GM18951 (cell line): ENCODE measurements around the gene COMMD2.
A peak's percentile ranks its signal among the peaks of the same experiment; 100 is the strongest.

ENCODE experiments used
- POLR2A ChIP-seq: IDR thresholded peaks from 4 replicates; pipeline ENCODE4 v1.6.1; 2011; ENCODE audit warnings: mild to moderate bottlenecking; ENCODE audit not compliant: insufficient read length, insufficient read depth; ENCODE audit errors: extremely low read depth
- in situ Hi-C: fragments of 300-500 bp; cut with MboI; formaldehyde crosslinking; loops from one replicate; pipeline ENCODE4 v1.12.0; 2022; ENCODE audit warnings: low sequenced_read_pairs, mixed read lengths, inconsistent platforms; ENCODE audit not compliant: unreplicated experiment

The COMMD2 gene

DNA sequence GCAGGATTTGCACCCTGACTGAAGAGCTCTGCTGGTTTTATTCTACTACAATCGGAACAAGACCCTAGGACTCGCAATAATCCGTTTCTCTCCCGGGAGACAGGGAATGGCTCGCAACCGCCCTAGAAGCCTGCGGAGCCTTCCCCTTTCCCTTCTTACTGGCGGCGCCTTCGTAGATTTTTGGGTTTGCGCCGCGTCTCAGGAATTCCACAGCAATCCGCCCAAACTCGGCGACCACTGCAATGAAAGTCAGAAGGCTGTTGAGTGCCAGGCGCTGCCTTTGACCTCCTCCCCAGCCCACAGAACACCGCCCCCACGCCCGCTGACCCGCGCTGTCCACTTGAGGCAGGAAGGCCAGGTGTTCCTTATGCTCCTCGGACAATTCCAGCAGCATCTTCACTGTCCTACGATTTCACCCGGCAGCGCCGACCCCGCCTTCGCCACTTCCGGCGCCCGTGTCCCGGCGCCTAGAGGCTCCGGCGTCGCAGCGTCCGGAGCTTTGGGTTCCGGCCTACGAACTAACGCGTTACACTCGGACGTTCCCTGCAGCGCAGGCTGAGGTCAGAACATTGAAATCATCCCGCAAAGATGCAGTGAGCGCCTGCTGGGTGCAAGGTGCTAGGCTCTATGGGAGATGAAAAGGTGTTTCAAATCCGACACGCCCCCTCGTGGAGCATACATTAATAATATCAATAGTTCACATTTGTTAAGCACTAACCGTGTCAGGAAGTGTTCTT, at the start of gene COMMD2:
COMMD2 (minus strand) TSS at position 439 of the 737 bp plus-strand sequence; CDS start at position 394, 45 bp downstream.
- peak; percentile 92 for TF ChIP-seq POLR2A
- in situ Hi-C loops = no loop called here

DNA sequence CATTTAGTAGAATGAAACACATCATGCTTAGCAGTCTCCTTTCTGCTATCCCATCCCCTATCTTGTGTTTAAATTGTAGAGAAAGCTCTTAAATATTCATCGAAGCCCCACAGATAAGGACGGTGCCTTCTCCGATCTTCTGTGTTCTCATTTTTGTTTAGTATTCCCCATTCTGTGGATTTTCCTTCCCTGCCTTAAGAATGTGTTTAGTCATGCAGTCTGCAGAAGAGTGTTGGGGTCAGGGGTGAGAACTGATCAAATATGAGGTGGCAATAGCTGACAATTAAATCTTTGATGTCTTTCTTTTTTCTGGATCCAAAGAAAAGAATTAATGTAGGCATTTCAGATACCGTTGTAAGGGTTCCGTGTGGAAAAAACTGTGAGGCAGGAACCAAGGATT, 49.4 kb upstream of the COMMD2 start:
- no peak for TF ChIP-seq POLR2A
- in situ Hi-C loops = no loop called here

DNA sequence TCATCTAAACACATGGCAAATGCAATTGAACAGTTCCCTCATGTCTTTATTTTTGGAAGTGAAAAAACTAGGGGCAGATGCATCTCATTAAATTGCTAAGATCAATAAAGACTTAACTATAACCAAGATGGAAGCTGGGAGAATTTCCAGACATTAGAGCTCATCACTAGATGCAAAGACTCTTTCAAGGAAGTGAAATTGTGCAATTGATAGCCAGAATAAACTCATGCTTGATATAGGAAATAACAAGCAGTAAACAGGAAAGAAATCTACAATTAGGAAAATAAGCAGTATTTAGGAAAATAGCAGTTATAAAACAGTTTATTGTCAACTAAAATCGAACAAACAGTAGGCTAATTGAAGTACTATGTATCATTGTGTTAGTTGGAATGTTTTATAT, 48.9 kb upstream of the COMMD2 start:
- TF ChIP-seq POLR2A = no peak
- in situ Hi-C loops = no loop called here

GRCh38 chr3:149800693-149801092, 48.4 kb upstream of the COMMD2 start:
- in situ Hi-C loops = no loop called here
- TF ChIP-seq POLR2A = no peak

- no peak for TF ChIP-seq POLR2A
- in situ Hi-C loops = no loop called here
Observed at GRCh38 chr3:149796026-149796425, 43.7 kb upstream of the COMMD2 start.

DNA sequence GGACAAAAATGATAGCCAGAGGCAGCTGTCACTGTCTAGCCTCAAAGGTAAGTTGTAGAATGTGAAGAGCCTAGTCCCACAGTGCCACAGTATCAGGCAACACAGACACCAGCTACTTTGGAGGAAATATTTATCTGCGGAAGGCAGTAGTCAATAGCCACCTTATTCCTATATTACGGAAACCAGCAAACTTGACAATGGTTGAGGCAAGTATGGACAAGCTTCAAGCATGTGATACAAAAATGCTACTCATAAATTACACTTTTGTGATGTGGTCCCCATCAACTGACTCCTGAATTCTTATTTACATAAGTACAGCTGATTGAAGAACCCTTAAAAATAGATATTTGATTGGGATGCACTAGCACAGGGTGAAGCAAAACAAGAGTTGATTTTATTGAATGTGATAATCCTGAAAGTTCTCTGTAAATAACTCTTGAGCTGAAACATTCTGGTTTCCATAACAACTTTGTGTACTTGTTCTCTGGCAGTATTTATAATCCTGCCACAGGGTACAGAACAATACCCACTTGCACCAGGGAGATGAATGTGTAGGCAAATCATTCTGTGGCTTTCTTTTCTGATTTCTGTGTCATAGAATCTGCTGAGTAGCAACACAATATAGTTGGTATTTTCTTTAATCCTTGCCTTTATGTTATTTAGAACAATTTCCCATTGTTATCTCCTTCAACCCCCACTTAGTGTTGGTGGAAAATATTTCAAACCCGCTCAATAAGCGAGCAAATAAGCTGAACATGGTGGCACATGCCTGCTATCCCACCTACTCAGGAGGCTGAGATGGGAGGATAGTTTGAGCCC, 40.4 kb upstream of the COMMD2 start, which contains the start of gene ANKUB1:
ANKUB1 (minus strand) TSS at position 103 of the 819 bp plus-strand sequence. CDS start 188 bp downstream, outside the sequence.
- in situ Hi-C loops = no loop called here
- no peak for TF ChIP-seq POLR2A

- in situ Hi-C loops = no loop called here
- no peak for TF ChIP-seq POLR2A
Observed at GRCh38 chr3:149790698-149791097, 38.4 kb upstream of the COMMD2 start.

DNA sequence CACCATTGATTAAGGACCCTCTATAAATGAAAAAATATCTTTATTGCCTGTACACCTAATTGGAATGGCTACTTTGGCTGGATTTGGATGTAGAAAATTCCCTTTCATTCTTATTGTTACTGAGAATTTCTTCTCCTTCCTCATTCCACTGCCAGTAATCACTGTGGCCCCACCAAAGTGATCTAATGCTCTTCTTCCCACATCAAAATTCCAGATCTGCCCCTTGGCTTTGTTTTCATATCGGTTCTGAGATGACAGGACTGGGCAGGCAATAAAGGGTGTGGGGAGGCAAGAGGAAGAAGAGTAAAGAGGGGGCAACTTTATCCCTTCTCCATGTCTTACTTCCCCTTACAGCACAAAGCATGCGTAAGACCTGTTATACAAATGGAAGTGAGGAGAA, 38.0 kb upstream of the COMMD2 start:
- no peak for TF ChIP-seq POLR2A
- in situ Hi-C loops = no loop called here

DNA sequence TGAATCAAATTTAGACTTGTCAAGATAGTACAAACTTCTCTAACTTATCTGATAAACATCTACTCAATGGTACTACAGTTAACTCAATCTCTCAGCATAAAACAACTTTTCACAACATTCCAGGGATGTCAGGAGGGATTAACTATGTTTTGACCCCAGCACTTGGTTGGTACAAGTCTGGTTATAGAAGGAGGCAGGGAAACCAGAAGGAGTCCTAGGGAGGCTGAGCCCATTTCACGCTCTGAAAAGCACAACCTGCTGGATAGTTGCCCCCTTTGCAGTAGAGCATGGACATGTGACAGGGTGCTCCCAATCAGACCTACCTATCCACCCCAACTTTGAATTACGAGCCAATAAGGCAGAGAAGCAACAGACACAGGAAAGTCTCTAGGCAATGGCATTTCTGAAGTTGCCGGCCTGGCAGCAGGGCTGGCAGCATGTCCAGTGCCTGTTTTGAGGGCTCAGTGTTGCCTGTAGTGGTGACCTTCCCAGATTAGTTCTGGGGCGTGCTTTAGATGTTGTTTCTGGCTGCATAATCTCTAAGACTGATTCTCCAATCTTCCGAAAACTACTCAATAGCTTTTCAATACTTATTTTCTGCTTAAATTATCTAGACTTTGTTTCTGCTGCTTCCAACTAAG, 31.9 kb upstream of the COMMD2 start:
- no peak for TF ChIP-seq POLR2A
- in situ Hi-C loops = no loop called here

GRCh38 chr3:149783576-149783975, 31.3 kb upstream of the COMMD2 start:
- TF ChIP-seq POLR2A = no peak
- in situ Hi-C loops = no loop called here

DNA sequence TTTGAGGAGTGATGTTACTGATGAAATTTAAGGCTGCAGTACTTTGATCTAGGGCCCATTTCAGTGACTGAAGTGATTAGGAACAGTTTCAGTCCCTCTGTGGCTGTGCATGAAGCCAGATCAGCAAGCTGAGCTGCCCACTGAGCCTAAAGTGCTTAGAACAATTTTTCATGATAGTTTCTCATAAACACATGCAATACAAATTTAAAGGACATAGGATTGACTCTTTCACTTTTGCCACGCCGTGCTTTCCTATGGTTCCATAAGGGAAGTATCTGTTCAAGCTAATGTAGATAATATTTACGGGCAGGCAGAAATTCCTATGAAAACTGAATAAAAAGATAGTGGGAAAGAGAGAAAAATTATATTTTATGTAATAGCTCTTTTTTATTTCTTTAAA, 29.5 kb upstream of the COMMD2 start:
- TF ChIP-seq POLR2A = no peak
- in situ Hi-C loops = no loop called here

GRCh38 chr3:149781211-149781610, 28.9 kb upstream of the COMMD2 start:
- TF ChIP-seq POLR2A = no peak
- in situ Hi-C loops = no loop called here
